Stimulated activated CD4-positive, alpha-beta T cell treated with anti-CD3 and anti-CD28 coated beads, Interleukin-4, amount 100 ng/mL, for 1 hour (primary cell): ENCODE results near the gene CCDC28B.
"Not testable (repeated sequence)": the region's sequence is repeated elsewhere in the genome, so short reads cannot be mapped to it uniquely, and the experiment has no call there.

Experiments used
- DNase-seq: peaks from one replicate; pipeline ENCODE4 v3.0.0-alpha.2; 2020

The CCDC28B gene

DNA sequence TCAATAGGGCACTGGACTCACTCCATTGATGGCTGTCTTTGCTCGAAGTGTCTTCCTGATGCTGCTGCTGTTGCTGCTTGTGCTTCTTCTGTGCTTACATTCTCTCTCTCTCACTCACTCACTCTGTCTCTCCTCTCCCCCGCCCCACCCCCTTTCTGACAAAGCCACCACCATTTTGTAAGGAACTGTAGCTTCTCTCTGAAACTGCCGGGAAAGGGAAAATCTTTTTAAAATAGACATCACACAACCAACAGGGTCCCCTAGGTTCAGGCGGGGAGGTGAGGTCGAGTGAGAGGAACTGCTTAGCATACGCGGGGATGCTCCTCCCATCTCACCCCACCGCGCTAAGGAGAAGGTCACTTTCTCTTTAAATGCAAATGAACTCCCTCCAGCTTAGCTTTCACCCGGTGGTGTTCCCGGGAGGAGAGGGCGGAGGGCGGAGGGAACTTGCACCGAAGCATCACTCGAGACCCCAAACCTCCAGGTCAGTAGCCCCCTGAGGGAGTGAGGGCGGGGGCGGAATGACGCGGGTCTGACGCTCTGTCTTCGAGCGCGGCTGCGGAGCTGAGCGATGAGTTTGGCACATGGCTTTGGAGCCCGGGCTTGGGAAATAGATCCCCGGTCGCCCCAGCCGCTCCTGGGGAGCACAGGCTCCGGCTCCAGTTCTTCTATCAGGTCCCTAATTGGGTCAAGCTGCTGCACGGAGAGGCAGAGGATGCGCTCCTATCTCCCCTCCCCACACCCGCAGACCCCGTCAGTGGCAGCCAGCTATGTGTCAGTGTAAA lies at the start of gene CCDC28B:
Gene CCDC28B (plus strand): TSS at position 370 of the 785 bp plus-strand sequence. CDS start 1,341 bp downstream, outside the sequence.
- DNase-seq, result peak; percentile 54

DNA sequence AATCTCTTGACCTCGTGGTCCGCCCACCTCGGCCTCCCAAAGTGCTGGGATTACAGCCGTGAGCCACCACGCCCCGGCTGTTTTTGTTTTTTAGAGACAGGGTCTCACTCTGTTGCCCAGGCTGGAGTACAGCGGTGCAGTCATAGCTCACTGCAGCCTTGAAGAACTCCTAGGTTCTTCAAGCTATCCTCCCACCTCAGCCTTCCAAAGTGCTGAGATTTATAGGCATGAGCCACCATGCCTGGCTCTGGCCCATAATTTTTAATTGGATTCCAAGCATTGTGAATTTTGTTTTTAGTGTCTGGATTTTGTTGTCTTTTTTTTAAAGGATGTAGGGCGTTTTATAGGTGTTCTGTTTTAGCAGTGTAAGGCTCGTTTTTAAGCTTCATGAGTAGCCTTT lies 49.5 kb upstream of the CCDC28B start:
- DNase-seq, result no peak

DNA sequence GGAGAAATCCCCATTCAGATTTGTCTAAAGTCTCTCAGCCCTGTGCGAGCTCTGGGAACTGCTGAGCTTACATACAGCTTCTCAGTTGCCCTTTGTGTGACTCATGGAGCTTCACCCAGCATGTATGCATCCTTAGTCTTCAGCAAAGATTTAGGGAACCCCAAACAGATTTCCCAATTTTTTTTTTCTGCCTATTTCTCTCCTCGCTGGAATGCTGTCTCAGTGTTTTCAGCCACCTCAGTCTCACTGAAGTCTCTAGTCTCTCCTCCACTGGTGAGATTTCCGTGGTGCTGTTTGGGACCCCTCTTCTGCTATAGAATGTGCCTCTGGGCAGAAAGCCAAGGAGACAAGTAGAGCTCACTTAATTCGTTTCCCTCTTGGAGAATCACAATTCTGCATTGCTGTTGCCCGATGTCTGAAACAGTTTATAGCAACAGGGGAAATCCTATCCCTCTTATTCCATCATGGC lies 49.0 kb upstream of the CCDC28B start:
- no peak for DNase-seq

DNA sequence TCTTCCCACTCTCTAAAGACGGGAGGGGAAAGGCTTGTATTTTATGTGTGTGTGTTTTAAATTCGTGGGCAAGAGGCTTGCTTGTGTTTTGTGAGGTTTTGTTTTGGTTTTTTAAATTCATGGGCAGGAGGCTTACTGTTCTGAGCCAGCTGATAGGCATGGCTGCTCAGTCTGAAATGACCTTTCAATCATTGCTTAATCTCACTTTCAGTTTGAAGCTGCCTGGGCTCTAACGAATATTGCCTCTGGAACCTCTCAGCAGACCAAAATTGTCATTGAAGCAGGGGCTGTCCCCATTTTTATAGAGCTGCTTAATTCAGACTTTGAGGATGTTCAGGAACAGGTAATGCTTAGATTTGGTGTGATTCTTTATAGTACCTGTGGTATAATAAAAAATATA lies 41.2 kb upstream of the CCDC28B start:
- DNase-seq, result no peak

DNA sequence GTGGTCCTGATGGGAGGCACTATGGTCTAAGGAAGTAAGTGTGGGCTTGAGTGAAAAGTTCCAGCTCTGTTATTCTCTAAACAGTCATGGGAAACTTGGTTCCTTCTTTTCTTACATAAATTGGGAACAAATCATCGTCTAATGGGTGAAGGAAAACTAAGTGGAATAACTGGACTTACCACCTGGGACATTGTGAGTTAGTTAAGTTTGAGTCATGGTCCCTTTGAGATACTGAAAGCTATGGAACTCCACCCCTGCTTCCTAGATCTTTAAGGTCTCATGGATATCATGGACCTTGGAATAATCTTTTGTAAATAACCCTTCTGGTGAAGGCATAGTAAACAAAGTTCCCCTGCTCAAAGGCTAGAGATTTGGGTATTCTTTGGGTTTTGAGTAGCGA lies 37.0 kb upstream of the CCDC28B start:
- no peak for DNase-seq

DNA sequence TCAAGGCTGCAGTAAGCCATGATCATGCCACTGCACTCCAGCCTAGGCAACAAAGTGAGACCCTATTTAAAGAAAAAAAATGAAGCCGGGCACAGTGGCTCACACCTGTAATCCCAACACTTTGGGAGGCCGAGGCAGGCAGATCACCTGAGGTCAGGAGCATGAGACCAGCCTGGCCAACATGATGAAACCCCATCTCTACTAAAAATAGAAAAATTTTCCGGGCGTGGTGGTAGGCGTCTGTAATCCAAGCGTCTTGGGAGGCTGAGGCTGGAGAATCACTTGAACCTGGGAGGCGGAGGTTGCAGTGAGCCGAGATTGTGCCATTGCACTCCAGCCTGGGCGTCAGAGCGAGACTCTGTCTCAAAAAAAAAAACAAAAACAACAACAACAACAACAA lies 34.8 kb upstream of the CCDC28B start:
- DNase-seq, result not testable (repeated sequence)

DNA sequence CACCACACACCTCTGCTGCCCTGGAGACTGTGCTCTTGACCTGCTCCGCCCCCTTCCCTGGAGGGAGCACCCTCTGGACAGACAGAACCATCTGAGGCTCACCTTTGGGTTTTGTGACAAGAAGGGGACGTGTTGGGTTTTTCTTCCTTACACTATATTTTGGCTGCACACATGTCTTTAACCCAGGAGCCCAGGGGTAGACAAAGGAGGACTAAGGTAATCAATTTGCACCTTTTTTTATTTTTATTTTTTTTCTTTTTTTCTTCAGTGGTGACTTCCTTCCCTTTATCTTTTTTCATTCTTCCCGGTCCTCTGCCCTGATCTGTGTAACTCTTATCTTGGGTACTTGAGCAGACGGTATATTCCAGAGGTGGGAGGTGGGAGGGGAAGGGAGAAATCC lies 29.4 kb upstream of the CCDC28B start:
- no peak for DNase-seq

DNA sequence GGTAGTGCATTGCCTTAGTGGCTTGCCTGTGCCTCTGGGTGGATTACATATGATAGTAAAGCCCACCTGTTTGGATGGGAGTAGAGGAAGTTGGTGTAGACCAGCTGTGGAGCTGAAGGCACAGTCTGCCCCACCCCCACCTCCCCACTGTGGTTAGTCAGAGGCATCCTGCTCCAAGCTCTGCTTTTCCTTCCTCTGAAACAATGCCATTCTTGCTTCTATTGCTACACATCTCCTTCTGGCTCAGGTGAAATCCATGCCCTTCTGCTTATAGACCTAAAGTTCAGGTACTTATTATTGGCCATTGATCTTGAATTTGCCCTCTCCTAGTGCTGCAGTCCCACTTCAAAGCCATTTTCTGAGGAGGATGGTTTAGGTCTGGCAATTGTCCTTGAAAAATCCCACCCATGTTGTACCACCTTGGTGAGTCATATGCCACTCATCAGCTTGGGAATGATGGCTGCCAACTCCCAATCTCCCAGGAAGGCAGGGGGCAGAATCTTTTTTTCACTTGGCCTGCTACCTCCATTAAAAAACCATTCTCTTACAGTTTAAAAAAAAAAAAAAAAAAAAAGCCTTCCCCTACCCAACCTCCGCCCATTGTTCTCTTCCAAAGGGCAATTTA lies 27.7 kb upstream of the CCDC28B start:
- no peak for DNase-seq

DNA sequence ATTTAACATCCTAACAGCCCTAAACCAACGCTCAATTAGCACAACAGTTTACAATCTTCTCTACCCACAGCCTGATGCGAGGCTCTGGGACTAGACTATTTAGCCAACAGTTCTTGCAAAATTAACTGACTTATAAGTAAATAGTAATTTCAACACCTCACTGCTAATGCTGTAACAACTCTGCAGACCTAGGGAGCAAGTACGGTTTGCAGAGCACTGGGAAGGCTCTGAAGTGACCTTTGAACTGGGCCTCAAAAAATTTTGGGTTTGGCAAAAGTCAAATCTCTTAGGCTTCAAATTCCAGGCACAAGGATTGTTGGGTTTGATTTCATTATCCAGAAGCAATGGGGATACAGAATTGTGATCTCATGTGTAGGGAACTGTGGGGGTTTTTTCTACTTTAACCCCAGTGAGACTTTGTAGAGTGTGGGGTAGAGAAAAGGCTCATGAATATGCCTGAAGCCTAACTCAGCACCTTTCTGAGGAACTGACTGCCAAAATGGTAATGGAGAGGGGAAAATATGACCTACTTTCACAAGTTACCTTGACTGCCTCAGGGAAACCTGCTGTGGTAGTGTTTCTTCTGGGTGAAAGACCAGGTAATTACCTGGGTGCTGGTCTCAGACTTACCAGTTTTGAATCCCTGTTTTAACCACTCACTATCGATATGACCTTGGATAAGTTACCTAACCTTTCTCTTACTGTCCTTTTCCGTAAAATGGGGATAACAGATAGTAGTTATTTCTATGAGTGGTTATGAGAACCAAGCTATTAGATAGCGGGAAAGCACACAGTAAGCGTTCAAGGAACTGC lies 21.8 kb upstream of the CCDC28B start:
- DNase-seq, result no peak

DNA sequence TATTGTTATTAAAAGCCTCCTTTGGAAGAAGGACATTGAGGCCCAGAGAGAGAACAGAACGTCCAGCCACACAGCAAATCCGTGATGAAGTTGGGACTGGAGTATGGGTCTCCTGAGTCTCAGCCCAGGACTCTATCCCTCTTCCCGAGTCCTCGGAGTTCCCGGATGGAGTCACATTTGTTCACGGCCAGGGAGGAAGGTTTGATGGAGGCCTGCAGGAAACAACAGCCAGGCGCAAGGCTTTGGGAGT lies 21.3 kb upstream of the CCDC28B start:
- no peak for DNase-seq

DNA sequence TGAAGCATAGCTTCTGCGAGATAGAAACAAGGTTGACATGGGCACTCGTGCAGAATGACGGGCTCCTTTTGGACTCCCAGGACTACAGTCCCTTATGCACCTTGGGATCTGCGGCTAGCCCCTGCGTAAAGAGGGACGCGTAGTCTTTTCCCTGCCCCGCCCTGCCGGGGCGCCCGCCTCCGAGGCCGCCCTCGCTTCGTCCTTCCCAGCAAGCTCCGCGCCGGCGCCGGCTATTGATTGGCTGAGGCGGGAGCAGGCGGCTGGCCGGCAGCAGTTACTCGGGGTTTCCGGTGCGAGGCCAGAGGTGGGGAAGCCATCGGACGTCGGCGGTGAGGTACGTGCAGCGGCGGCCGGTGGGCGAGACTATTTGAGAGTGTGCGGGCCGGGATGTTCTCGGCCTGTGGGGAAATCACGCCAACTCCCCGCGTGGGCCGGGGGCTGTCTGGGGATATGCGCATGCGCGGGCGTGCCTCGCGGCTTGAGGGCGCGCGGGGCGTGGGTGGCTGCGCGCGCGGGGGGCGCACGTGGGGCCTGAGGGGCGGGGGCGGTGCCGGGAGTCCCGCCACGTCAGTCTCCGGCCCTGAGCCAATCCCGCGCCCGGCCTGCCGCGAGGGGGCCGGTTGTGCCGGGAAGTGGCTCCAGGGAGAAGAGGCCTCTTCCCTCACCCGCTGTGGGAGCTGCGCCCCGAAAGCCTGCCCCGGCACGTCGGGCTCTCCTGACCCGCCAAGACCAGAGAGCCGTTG lies 20.8 kb upstream of the CCDC28B start, which contains the start of gene TXLNA:
Gene TXLNA (plus strand): TSS at position 233 of the 743 bp plus-strand sequence. CDS start 671 bp downstream, outside the sequence.
- DNase-seq, result peak; percentile 89

DNA sequence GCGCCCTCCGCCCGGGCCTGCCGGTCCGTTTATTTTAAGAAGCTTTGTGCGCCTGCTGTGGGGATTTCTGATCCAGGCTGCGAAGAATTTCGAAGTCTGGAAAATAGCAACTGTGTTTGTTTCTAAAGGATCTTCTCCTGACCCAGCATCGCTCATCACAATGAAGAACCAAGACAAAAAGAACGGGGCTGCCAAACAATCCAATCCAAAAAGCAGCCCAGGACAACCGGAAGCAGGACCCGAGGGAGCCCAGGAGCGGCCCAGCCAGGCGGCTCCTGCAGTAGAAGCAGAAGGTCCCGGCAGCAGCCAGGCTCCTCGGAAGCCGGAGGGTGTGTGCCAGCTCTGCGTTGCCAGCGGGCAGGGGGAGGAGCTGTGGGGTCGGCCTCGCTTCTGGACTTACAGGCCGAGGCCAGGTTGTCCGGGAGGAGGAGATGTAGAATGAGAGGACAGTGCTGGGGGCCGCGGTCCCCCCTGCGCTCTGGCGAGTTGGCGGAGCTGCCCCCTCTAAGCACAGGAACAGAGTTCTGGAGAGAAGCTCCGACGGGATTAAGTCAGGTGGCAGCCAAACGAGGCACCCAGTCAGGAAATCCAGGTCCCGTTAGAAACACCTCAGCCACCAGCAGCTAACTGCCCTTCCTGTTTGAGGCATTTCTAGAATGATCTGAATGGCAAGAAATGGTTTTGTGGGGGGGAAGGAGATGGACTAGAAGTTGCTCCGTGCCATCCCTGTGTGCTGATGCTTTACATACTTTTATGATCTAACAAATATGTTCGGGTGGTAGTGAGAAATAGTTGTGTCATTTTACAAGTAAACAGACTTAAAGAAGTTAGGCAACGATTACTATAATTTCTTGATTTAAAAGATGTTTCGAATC lies 20.0 kb upstream of the CCDC28B start:
- peak; percentile 25 for DNase-seq

DNA sequence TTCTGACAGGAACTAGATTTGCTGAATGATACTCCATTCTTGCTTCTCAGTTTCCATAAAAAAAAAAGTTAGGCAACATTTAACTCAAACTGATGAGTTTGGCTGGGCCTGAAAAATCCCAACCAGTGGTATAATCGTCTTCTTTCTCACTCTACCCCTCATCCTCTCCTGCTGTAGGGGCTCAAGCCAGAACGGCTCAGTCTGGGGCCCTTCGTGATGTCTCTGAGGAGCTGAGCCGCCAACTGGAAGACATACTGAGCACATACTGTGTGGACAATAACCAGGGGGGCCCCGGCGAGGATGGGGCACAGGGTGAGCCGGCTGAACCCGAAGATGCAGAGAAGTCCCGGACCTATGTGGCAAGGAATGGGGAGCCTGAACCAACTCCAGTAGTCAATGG lies 19.3 kb upstream of the CCDC28B start:
- DNase-seq, result no peak

DNA sequence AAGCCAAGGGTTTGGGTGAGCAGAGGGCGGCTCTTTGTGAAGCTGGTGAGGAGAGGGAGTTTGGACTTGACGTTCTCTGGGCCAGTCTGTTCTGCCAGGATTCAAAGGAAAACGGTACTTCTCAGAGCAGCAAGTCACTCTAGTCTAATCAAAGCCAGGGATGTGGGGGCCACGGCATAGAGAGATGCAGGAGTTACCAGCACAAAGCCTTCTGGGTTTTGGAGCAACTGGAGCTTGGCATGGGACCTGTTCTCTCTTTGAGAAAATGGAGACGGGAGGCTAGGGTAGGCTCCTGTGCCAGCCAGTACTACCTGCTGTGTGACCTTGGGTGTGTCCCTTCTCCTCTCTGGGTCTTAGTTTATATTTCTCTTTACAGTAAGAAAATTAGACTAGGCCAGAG lies 18.8 kb upstream of the CCDC28B start:
- DNase-seq, result no peak

DNA sequence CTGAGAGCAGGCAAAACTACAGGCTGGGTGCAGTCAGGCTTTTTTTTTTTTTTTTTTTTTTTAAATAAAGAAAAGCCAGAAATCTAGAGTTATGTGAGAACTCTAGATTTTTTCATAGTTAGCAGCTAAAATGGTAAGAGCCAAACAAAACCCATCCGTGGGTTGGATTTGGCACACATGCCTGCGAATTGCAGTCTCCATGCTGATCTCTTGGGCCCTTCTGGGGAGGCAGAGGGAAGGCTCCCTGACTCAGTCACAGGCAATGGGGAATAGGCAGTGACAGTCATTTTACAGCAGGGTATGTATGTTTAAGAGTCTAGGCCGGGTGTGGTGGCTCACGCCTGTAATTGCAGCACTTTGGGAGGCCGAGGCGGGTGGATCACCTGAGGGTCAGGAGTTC lies 18.3 kb upstream of the CCDC28B start:
- no peak for DNase-seq

DNA sequence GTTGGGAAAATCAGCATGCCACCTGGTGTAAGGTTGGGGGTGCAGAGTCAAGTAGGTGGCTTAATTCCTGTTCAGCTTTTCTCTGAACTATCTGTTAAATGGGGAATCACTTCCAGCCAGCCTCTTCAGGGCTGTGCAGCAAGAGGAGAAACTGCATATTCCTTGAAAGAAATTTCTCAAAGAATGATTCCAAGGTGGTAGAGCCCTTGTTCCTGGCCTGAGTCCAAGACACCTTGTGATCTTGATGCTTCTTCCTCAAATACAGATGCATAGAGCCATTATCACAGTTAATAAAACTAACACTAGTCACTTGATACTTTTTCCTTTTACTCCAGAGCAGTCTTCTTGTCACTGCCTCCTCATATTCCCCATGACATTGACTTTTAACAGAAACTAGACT lies 15.7 kb upstream of the CCDC28B start:
- DNase-seq, result no peak

DNA sequence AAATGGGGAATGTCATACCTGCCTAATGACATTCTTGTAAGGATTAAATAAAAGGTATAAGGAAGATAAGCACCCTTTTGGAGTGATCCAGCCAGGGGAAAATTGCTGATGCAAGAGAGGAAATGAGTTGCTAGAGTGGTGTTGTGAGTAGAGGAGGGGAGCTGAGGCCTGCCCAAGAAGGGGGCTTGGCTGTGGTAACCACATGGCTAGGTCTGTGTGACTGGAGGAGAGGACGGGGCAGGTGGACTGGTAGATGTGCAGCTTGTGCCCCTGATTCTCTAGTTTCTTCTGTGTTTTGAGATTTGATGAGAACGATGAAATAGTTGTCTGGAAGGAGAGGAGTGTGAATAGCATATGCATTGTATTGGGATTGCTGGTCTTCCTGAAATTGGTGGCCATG lies 14.3 kb upstream of the CCDC28B start:
- DNase-seq, result no peak

DNA sequence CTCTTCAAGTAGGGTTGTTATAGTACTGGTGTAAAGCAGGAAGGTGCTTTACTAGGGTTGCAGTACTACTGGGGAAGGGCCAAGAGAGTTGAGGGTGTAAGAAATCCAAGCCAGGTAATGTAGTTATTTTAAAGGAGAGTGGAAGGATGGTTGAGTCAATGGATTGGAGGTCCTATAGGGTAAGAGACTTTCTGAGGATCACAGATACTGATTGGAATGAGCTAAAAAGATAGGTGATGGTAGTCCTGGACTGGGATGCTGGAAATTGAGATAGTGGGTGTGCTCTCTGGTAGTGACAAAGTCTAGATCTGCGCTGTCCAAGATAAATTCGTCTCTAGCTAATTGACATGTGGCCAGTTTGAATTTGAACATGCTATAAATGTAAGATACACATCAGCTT lies 13.9 kb upstream of the CCDC28B start:
- DNase-seq, result no peak

DNA sequence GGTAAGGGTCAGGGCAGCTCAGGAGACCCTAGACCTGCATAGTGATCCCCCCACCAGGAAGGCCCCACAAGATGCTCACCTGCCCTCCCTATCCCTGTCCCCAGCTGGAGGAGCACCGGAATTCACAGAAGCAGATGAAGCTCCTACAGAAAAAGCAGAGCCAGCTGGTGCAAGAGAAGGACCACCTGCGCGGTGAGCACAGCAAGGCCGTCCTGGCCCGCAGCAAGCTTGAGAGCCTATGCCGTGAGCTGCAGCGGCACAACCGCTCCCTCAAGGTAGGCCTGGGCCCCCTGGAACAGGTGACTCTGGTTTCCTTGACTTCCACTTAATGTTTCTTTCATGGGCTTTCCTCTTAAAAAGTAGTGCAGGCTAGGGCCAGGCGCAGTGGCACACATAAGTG lies 12.5 kb upstream of the CCDC28B start:
- no peak for DNase-seq

DNA sequence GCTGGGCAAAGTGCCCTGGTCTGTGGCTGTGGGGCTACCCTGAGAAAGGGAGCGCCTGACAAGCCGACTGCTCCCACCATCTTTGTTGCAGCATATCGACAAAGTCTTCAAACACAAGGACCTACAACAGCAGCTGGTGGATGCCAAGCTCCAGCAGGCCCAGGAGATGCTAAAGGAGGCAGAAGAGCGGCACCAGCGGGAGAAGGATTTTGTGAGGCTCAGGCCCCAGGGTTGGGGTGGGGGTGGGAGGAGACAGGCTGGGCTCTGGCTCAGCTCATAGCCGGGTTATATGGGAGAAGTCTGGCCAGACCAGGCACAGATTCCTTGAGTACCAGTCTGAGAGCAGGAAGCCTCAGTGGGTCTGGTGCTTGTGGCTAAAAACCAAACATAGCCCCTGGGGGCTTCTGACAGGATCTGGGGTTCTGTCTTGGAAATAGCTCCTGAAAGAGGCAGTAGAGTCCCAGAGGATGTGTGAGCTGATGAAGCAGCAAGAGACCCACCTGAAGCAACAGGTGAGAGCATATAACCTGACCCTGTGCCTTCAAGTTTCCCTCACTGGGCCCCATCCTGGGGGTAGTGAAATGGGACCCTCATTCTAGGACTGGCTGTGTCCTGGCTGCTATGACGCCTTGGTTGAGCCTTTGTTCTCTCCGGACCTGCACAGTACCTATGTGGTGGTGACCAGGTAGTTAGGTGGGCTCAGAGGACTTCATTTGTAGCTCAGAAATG lies 8.0 kb upstream of the CCDC28B start:
- no peak for DNase-seq

DNA sequence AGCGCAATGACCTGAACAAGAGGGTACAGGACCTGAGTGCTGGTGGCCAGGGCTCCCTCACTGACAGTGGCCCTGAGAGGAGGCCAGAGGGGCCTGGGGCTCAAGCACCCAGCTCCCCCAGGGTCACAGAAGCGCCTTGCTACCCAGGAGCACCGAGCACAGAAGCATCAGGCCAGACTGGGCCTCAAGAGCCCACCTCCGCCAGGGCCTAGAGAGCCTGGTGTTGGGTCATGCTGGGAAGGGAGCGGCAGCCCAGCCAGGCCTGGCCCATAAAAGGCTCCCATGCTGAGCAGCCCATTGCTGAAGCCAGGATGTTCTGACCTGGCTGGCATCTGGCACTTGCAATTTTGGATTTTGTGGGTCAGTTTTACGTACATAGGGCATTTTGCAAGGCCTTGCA lies 5.4 kb upstream of the CCDC28B start:
- no peak for DNase-seq
